GM12874 (cell line): ENCODE measurements around the gene STAT6.

ENCODE experiments used
- TF ChIP-seq, protein P1 (sequence below): IDR thresholded peaks from 2 replicates; pipeline ENCODE4 v1.5.1; 2011; ENCODE audit warnings: low read depth, mild to moderate bottlenecking, control low read depth, low read length, moderate library complexity; ENCODE audit not compliant: insufficient read depth

The STAT6 gene

GRCh38 chr12:57099766-57100165, 11.4 kb downstream of the STAT6 start:
- TF ChIP-seq, protein P1, sequence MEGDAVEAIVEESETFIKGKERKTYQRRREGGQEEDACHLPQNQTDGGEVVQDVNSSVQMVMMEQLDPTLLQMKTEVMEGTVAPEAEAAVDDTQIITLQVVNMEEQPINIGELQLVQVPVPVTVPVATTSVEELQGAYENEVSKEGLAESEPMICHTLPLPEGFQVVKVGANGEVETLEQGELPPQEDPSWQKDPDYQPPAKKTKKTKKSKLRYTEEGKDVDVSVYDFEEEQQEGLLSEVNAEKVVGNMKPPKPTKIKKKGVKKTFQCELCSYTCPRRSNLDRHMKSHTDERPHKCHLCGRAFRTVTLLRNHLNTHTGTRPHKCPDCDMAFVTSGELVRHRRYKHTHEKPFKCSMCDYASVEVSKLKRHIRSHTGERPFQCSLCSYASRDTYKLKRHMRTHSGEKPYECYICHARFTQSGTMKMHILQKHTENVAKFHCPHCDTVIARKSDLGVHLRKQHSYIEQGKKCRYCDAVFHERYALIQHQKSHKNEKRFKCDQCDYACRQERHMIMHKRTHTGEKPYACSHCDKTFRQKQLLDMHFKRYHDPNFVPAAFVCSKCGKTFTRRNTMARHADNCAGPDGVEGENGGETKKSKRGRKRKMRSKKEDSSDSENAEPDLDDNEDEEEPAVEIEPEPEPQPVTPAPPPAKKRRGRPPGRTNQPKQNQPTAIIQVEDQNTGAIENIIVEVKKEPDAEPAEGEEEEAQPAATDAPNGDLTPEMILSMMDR: no peak

- TF ChIP-seq, protein P1: no peak
Observed at GRCh38 chr12:57099047-57099714, 12.0 kb downstream of the STAT6 start.

GRCh38 chr12:57098546-57098945, 12.6 kb downstream of the STAT6 start:
- TF ChIP-seq, protein P1: no peak

- TF ChIP-seq, protein P1: no peak
Observed at GRCh38 chr12:57097554-57097835, 13.7 kb downstream of the STAT6 start.

- TF ChIP-seq, protein P1: no peak
Observed at GRCh38 chr12:57096748-57097553, 14.2 kb downstream of the STAT6 start.

- TF ChIP-seq, protein P1: no peak
Observed at GRCh38 chr12:57096099-57096572, 15.0 kb downstream of the STAT6 start.

GRCh38 chr12:57095440-57095839, 15.7 kb downstream of the STAT6 start:
- TF ChIP-seq, protein P1: no peak
